Right forelimb (tissue), 1 donor: Measurements from ENCODE around the gene ACAT2.
A peak's percentile ranks its signal among the peaks of the same experiment; 100 is the strongest.
"Not testable (repeated sequence)": the region's sequence is repeated elsewhere in the genome, so short reads cannot be mapped to it uniquely, and the experiment has no call there.

ENCODE experiments used
- DNase-seq: peaks from one replicate; pipeline ENCODE4 v3.0.0-alpha.2; 2018

The ACAT2 gene

DNA sequence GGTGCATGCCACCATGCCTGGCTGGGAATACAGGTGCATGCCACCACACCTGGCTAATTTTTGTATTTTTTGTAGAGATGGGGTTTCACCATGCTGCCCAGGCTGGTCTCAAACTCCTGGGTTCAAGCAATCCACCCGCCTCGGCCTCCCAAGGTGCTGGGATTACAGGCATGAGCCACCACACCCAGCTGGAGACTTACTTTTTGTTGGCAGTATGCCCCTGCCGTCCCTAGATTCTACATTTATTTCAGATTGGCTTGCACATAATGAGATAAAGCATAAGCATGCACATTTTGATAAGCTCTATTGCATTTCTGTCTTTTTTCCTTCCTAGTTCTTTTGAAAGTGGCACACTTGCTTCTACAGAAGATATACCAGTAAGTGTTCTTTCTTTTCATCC lies 54.9 kb downstream of the ACAT2 start:
- DNase-seq, result not testable (repeated sequence)

DNA sequence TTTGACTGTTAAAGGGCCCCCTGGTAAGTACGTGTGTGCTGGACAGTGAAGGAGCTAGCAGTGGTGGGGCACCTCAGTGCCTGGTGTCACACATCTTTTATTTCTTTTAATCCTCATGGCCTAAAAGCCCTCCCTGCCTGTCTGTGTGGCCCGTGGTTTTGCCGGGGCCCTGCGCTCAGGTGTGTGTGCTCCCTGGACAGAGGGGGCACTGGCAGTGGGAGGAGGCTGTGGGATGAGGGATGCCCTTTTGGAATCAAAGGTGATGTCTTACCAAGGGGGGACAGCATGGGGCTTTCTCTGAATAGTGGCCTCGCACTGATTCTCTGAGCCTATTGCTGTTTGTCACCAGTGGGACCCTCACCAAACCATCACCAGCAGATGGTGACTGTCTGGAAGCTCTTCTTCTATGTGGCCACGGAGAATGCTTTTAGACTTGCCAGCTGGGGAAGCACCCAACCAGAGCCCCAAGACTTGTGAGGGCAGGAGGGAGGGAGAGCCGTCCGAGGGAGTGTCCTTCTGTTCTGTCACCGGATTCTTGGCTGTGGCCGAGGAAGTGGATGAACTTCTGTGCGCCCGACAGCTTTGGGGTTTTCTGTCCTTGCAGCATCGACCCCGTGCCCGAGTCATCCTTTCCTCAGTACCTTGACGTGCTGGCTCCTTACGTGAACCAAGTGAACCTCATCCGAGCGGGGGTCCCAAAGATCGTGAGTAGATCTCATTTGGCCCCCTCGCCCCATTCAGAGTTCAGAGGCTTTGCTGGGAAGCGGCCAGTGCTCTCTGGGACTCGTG lies 56.3 kb downstream of the ACAT2 start:
- no peak for DNase-seq

DNA sequence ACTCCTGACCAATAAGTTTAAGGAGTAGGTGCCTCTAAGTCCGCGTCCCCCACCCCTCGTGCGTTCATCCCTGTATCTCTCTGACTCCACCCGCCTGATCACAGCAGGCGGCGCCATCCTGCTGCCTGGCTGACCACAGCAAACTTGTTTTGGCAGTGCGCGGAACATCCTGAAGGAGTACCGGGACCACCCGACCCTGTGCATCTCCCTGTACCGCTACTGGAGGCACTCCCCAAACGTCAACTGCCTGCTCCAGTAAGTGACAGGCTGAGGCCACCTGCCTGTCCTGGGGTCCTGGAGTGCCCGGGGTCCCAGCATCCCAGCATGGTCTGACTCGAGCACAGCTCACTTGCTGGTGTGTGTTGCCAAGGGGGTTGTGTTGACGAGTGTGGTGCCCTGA lies 57.3 kb downstream of the ACAT2 start:
- DNase-seq, result peak; percentile 39

DNA sequence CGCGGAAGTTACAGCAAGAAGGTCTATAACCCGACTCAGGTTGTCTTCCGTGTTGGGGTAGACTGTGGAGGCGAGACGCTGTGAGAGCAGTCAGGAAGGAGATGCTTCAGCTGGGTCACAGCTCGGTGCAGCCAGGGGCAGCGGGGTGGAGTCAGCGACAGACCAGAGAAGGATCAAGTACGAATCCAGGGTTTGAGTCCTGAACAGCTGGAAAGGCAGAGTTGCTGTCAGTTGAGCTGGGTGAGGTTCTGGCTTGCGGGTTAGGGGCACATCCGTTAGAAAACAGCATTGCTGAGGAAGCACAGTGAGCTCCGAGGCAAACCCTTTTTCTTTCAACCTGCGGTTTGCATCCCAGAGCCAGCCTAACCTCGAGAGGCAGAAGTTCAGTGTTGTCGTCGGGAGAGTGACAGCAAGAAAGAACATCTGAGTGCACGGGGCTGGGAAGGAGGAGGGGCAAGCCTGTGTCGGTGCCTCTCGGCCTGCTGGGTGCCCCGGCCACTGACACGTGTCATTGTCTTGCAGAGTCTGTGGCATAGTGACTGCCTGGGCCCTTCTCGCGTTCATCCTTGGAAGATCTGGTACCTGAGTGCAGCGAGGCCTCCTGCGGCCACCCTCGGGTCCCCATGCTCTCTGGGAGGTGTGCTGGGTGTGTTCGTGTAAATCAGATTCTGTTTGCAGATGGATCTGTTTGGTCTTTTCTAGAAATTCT lies 58.2 kb downstream of the ACAT2 start:
- DNase-seq, result peak; percentile 40

DNA sequence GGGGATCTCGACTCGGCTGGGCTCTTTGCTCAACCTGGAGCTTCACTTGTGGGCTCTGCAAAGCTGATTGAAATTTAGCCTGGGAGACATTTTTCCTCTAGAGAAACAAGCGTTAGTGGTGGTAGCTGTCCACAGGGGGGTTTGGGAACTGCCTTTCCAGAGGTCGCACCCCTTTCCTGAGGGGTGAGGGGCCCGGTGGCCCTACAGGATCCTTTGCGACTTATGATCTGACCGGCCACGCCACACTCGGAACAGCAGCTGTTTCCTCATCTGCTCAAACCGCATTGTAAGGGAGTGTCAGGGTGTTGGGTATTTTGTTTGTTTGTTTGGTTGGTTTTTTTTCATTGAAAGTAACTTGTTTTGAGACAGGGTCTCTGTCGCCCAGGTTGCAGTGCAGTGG lies 59.3 kb downstream of the ACAT2 start:
- no peak for DNase-seq

DNA sequence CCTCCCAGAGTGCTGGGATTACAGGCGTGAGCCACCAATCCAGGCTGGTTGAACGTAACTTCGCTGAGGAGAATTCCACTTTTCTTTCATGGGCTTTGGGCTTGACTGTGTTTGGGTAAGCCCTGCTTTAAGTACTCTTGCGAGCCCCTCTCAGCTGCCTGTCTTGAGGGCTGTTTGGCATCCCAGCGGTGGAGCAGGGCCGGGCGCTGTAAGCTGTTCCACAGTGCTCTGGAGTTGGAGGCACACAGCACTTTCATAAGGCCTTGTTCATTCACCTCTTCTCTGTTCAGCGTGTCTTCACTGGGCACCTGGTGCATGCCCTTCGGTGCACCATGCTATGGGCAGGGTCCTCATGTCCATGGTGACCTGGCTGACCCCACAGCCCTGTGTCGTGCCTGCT lies 59.9 kb downstream of the ACAT2 start:
- no peak for DNase-seq

DNA sequence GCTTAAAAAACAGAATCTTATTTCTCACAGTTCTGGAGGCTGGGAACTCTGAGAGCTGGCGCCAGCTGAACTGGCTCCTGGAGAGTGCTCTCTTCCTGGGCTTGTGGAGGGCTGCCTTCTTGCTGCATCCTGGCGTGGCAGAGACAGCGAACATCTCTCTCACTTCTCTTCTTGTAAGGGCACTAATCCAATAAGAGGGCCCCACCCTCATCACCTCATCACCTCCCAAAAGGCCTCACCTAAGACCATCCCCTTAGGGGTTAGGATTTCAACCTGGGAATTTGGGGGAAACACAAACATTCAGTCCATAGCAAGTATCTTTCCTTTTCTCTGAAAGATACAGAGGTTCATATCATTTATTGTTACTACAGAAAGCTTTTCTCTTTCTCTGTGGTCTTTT lies 62.1 kb downstream of the ACAT2 start:
- DNase-seq, result no peak

DNA sequence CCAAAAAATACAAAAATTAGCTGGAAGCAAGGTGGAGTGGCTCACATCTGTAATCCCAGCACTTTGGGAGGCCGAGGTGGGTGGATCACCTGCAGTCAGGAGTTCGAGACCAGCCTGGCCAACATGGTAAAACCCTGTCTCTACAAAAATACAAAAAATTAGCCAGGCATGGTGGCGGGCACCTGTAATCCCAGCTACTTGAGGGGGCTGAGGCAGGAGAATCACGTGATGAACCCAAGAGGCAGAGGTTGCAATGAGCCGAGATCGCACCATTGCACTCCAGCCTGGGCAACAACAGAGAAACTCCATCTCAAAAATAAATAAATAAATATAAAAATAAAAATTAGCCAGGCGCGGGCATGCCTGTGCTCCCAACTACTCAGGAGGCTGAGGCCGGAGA lies 62.8 kb downstream of the ACAT2 start:
- not testable (repeated sequence) for DNase-seq

DNA sequence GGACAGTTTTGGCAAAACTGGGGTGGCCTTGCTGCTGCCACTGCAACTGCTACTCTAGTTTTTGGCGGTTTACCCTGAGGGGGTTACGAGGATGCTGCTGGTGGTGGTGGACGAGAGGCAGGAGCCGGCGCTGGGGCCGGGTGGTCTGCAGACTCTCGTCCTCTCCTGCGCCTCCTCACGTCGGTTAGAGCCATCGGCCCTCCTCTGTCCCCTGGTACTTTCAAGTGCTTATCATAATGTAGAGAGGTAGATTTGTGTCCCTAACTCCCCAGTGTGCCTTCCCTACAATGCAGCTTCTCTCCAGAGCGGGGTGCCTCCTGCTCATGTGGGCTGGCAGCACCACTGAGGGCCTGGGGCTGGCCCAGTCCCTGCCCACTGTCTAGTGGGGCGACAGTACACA lies 64.2 kb downstream of the ACAT2 start:
- no peak for DNase-seq

DNA sequence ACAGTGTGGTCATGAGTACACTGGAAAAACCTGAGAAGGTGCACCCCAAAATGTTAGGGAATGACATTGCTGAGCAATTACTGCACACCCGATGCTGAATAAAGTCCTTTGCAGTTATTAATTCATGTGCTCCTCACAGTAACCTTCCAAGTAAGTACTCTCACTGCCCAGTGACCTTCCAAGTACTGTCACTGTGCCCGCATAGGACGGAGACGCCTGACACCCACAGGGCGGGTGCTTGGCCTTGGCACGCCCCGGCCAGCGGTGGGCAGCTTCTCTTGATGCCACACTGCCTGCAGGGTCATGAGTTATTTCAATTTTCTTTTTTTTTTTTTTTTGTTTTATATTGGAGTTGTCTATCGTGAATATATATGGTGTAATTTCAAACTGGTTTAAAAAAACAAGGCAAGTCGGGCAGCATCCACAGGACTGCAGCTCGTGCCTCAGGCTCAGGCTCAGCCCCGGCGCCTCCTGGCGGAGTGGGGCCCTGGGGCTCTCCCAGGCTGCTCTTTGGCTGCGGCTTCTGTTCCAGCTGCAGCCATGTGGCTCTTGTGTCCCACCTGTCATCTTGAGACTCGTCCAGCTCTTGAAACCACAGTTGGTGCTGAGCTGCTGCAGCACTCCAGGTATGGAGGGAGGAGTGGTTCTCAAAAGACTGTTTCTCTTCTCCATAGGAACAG lies 65.3 kb downstream of the ACAT2 start:
- no peak for DNase-seq

DNA sequence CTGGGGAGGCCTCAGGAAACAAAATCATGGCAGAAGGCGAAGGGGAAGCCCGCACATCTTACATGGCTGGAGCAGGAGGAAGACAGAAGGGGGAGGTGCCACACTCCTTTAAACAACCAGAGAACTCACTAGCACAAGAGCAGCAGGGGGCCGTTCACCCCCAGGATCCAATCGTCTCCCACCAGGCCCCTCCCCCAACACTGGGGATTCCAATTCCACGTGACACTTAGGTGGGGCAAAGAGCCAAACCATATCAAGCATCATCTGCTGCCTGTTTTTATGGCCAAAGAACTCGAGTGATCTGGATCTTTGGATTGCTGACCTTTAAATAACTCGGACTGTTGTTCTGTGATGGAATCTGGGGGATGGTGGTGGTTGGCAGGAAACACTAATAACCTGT lies 66.2 kb downstream of the ACAT2 start:
- DNase-seq, result no peak
